AG04450 (cell line): Measurements from ENCODE around the gene H6PD. TPM values are rescaled to one million over a fixed set of nuclear protein-coding genes. Genes with fewer than 3 reads are reported as not detected.

Source experiments
- CTCF ChIA-PET: fragments of 300-600, 350-600 bp; formaldehyde crosslinking; extraction: SDS; loops from one replicate; lab custom pipeline; 2022; ENCODE audit warnings: antibody characterized with exemption, inconsistent platforms; lab: Charles Lee
- POLR2A ChIA-PET: fragments of 350-600 bp; formaldehyde crosslinking; extraction: SDS; loops from one replicate; lab custom pipeline; 2021; ENCODE audit warnings: antibody characterized with exemption, inconsistent platforms; lab: Yijun Ruan, JAX
- DNase-seq: peaks from one replicate; pipeline ENCODE4 v3.0.0-alpha.2; 2011; ENCODE audit warnings: low read depth, low spot score
- H3K27ac ChIP-seq: one replicate; pipeline ENCODE4 v1.5.1; 2012; ENCODE audit warnings: low read depth, low read length, control low read depth
- H3K27me3 ChIP-seq: one replicate; pipeline ENCODE4 v1.6.0; 2012; ENCODE audit warnings: low read length; ENCODE audit not compliant: control insufficient read depth, insufficient read depth
- H3K4me3 ChIP-seq: 2 replicates; pipeline ENCODE4 v1.5.1; 2011; ENCODE audit warnings: mild to moderate bottlenecking, low read depth, low read length, control low read depth
- H3K9me3 ChIP-seq: 2 replicates; pipeline ENCODE4 v1.5.1; 2012; ENCODE audit warnings: low read length; ENCODE audit not compliant: control insufficient read depth, insufficient read depth
- CTCF ChIP-seq: IDR thresholded peaks from 2 replicates; pipeline ENCODE4 v1.5.1; 2011; ENCODE audit warnings: low read depth, low read length, control low read depth, inconsistent platforms
- polyA plus RNA-seq: library from polyadenylated mRNA; depleted of rRNA; stranded (reverse); fragments of >200 nt; gene quantifications from 2 replicates; pipeline ENCODE4 v1.2.3, GENCODE V29; 2011

Gene H6PD
- polyA plus RNA-seq, 1 experiment = 18.3 TPM

GRCh38 chr1:9258629-9259028 lies 24.1 kb downstream of the H6PD start:
- CTCF ChIA-PET = no interaction called here
- Histone ChIP-seq H3K27me3 (no peaks in the 10 kb centered on the region), H3K9me3 (peaks cover 3% of the 10 kb centered on the region; the same call in 1 of the 2 replicates), H3K4me3 (no peak overlapping the region), H3K27ac (no peak overlapping the region)
- no peak for DNase-seq
- POLR2A ChIA-PET = no interaction called here
- TF ChIP-seq CTCF = no peak

GRCh38 chr1:9260059-9260766 lies 25.6 kb downstream of the H6PD start:
- H3K27ac ChIP-seq = no peak overlapping the region
- H3K4me3 ChIP-seq = no peak overlapping the region
- H3K27me3 ChIP-seq = no peaks in the 10 kb centered on the region
- ChIA-PET CTCF (no interaction called here), POLR2A (no interaction called here)
- DNase-seq = no peak
- no peak for TF ChIP-seq CTCF
- peaks cover 3% of the 10 kb centered on the region; the same call in 1 of the 2 replicates for H3K9me3 ChIP-seq

GRCh38 chr1:9261496-9261895 lies 26.9 kb downstream of the H6PD start:
- no peak for DNase-seq
- POLR2A ChIA-PET = no interaction called here
- CTCF ChIA-PET = no interaction called here
- Histone ChIP-seq H3K9me3 (peaks cover 3% of the 10 kb centered on the region; the same call in 1 of the 2 replicates), H3K27ac (no peak overlapping the region), H3K4me3 (no peak overlapping the region), H3K27me3 (no peaks in the 10 kb centered on the region)
- no peak for TF ChIP-seq CTCF

- TF ChIP-seq CTCF = no peak
- ChIA-PET CTCF (no interaction called here), POLR2A (no interaction called here)
- Histone ChIP-seq H3K4me3 (no peak overlapping the region), H3K9me3 (peaks cover 3% of the 10 kb centered on the region; the same call in 1 of the 2 replicates), H3K27me3 (no peaks in the 10 kb centered on the region), H3K27ac (no peak overlapping the region)
- DNase-seq = no peak
Observed at GRCh38 chr1:9262096-9262986, 27.8 kb downstream of the H6PD start.
